ENCODE results near the gene TRAPPC3. TPM values are rescaled to one million over a fixed set of nuclear protein-coding genes. Genes with fewer than 3 reads are reported as not detected.
A peak's percentile ranks its signal among the peaks of the same experiment; 100 is the strongest.

TRAPPC3 gene
- total RNA-seq, 3 donors from 2014 or later (not counting 1 experiment from before 2014, with no cell fraction given) = 28.0 to 34.7 (median 34.3) TPM

GRCh38 chr1:36161641-36162531, 12.6 kb upstream of the TRAPPC3 start:
- Histone ChIP-seq H3K27me3 (ENCODE audit: control insufficient read depth, insufficient read depth, low read length) (no peaks in the 10 kb centered on the region), H3K36me3 (ENCODE audit: control insufficient read depth, insufficient read depth, low read length) (peaks cover 2% of the 10 kb centered on the region), H3K4me1 (ENCODE audit: control insufficient read depth, insufficient read depth, low read length) (peaks cover 68% of the 10 kb centered on the region), H3K9me3 (ENCODE audit: control insufficient read depth, insufficient read depth, low read length) (no peaks in the 10 kb centered on the region), H3K4me3 (ENCODE audit: low read length) (no peak overlapping the region), H3K27ac (ENCODE audit: low read length) (peak overlapping the region; percentile 84)
- TF ChIP-seq CTCF (IDR thresholded peaks at IDR 0.05) = no peak
- Mint-ChIP-seq H3K36me3 (no peaks in the 10 kb centered on the region), H3K9me3 (no peaks in the 10 kb centered on the region), H3K27me3 (ENCODE audit: low read depth in 2 of 2) (no peaks in the 10 kb centered on the region), H3K4me3 (peak overlapping the region; percentile 82), H3K4me1 (peaks cover 69 to 81% of the 10 kb centered on the region in 2 donors), H3K27ac (peak overlapping the region; percentile 88 to 99)
- peak; percentile 52 to 73 (median 61) for ATAC-seq
- intact Hi-C loops (cut with micrococcal nuclease) = no loop called here
- peak; percentile 27 to 77 for DNase-seq
- 10% methylated on average over 14 of the region's 14 CpGs for WGBS (ENCODE audit: insufficient coverage)

- H3K9me3 Mint-ChIP-seq = no peaks in the 10 kb centered on the region
- Histone ChIP-seq H3K36me3 (ENCODE audit: control insufficient read depth, insufficient read depth, low read length) (peaks cover 2% of the 10 kb centered on the region), H3K4me1 (ENCODE audit: control insufficient read depth, insufficient read depth, low read length) (peaks cover 66% of the 10 kb centered on the region), H3K27ac (ENCODE audit: low read length) (peak overlapping the region; percentile 84), H3K27me3 (ENCODE audit: control insufficient read depth, insufficient read depth, low read length) (no peaks in the 10 kb centered on the region), H3K4me3 (ENCODE audit: low read length) (peak overlapping the region; percentile 32), H3K9me3 (ENCODE audit: control insufficient read depth, insufficient read depth, low read length) (no peaks in the 10 kb centered on the region)
- peak; percentile 48 to 79 for DNase-seq
- no peaks in the 10 kb centered on the region for H3K36me3 Mint-ChIP-seq
- H3K4me3 Mint-ChIP-seq = peak overlapping the region; percentile 82
- WGBS (ENCODE audit: insufficient coverage) = 4% methylated on average over 12 of the region's 12 CpGs
- intact Hi-C loops (cut with micrococcal nuclease) = no loop called here
- peak; percentile 21 to 56 (median 27) for ATAC-seq
- no peak for TF ChIP-seq CTCF (IDR thresholded peaks at IDR 0.05)
- peaks cover 63 to 77% of the 10 kb centered on the region in 2 donors for H3K4me1 Mint-ChIP-seq
- peak overlapping the region; percentile 88 to 99 for H3K27ac Mint-ChIP-seq
- no peaks in the 10 kb centered on the region for H3K27me3 Mint-ChIP-seq (ENCODE audit: low read depth in 2 of 2)
Observed at GRCh38 chr1:36160949-36161485, 11.7 kb upstream of the TRAPPC3 start.

GRCh38 chr1:36160388-36160948, 11.2 kb upstream of the TRAPPC3 start:
- no peak for ATAC-seq

More at GRCh38 chr1:36160388-36160948, 11.2 kb upstream of the TRAPPC3 start:
- Histone ChIP-seq H3K4me1 (ENCODE audit: control insufficient read depth, insufficient read depth, low read length) (peaks cover 67% of the 10 kb centered on the region), H3K36me3 (ENCODE audit: control insufficient read depth, insufficient read depth, low read length) (peaks cover 2% of the 10 kb centered on the region), H3K27me3 (ENCODE audit: control insufficient read depth, insufficient read depth, low read length) (no peaks in the 10 kb centered on the region), H3K27ac (ENCODE audit: low read length) (peak overlapping the region; percentile 84), H3K4me3 (ENCODE audit: low read length) (peak overlapping the region; percentile 32), H3K9me3 (ENCODE audit: control insufficient read depth, insufficient read depth, low read length) (no peaks in the 10 kb centered on the region)
- no peaks in the 10 kb centered on the region for H3K9me3 Mint-ChIP-seq
- H3K27me3 Mint-ChIP-seq (ENCODE audit: low read depth in 2 of 2) = no peaks in the 10 kb centered on the region
- H3K36me3 Mint-ChIP-seq = no peaks in the 10 kb centered on the region
- WGBS (ENCODE audit: insufficient coverage) = 35% methylated on average over 4 of the region's 4 CpGs
- H3K4me1 Mint-ChIP-seq = peaks cover 63 to 74% of the 10 kb centered on the region in 2 donors
- TF ChIP-seq CTCF (IDR thresholded peaks at IDR 0.05) = no peak
- peak overlapping the region; percentile 88 to 99 for H3K27ac Mint-ChIP-seq
- DNase-seq = peak in 1 of 2 donors; percentile 28
- H3K4me3 Mint-ChIP-seq = peak overlapping the region; percentile 82
- intact Hi-C loops (cut with micrococcal nuclease) = no loop called here
